Measurements from ENCODE around the gene SGCA. TPM values are rescaled to one million over a fixed set of nuclear protein-coding genes. Genes with fewer than 3 reads are reported as not detected.
A peak's percentile ranks its signal among the peaks of the same experiment; 100 is the strongest.

Gene SGCA
- total and polyA plus RNA-seq, 2 of the 13 experiments (the other 11 are each of a cell fraction or from before 2014, with no cell fraction given): not detected

DNA sequence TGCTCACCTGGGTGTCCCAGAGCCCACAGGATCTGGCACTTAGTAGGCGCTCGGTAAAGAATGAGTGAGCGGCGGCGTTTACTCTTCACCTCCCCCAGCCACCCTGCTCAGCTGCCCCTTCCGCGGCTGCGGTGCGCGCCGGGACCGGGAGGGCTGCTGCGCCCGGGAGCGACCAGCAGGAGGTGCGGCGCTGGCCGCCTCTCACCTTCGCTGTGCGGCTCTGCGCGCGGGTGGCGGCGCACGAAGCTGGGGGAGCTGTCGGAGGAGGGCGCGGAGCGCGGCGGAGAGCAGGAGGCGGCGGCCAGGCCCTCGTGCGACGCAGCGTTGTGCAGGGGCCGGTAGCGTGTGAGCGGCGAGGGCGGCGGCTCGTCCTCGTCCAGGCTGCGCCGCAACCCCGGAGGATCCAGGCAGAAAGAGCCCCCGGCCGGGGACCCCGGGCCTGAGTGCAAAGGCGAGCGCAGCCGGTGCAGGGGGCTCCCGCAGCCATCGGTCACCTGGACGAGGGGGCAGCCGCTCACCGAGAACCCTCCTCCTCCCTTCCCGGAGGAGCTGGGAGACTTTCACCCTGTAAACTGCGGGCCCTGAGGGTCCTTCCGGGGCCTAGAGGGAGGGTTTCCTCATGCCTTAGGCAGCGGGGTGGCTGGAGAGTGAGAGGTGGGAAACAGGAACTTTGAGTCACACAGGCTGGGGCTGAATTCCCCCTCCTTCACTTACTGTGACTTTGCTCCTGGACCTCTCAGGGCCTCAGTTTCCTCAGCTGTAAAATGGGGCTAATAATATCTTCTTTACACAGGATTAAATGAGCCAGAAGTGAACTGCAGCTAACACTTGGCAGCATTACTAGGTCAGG, 48.4 kb upstream of the SGCA start (continued):
- TF ChIP-seq, protein P1, sequence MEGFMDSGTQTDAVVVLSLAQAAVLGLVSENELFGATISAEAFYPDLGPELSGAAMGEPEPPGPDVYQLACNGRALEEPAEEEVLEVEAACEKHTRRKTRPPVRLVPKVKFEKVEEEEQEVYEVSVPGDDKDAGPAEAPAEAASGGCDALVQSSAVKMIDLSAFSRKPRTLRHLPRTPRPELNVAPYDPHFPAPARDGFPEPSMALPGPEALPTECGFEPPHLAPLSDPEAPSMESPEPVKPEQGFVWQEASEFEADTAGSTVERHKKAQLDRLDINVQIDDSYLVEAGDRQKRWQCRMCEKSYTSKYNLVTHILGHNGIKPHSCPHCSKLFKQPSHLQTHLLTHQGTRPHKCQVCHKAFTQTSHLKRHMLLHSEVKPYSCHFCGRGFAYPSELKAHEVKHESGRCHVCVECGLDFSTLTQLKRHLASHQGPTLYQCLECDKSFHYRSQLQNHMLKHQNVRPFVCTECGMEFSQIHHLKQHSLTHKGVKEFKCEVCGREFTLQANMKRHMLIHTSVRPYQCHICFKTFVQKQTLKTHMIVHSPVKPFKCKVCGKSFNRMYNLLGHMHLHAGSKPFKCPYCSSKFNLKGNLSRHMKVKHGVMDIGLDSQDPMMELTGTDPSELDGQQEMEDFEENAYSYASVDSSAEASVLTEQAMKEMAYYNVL (CRISPR knock-in tag; IDR thresholded peaks at IDR 0.05; ENCODE audit: borderline replicate concordance): 0 out of 2 replicates have a peak, but pooled peaks have one; percentile 35
- TF ChIP-seq ZNF766 (CRISPR knock-in tag; IDR thresholded peaks at IDR 0.05; ENCODE audit: borderline replicate concordance) (no peak), ZNF180 (CRISPR knock-in tag; IDR thresholded peaks at IDR 0.05; ENCODE audit: borderline replicate concordance, low read depth) (no peak), CENPT (CRISPR knock-in tag; IDR thresholded peaks at IDR 0.05; ENCODE audit: low read depth) (peak; percentile 72; the same call in 1 of the 2 replicates), BORCS8-MEF2B (CRISPR knock-in tag; IDR thresholded peaks at IDR 0.05) (0 out of 2 replicates have a peak, but pooled peaks have one; percentile 28), ZFP37 (CRISPR knock-in tag; IDR thresholded peaks at IDR 0.05; ENCODE audit: borderline replicate concordance) (no peak), SMARCE1 (IDR thresholded peaks at IDR 0.05; ENCODE audit: borderline replicate concordance) (no peak), THAP11 (CRISPR knock-in tag; IDR thresholded peaks at IDR 0.05) (peak; percentile 25; the same call in 1 of the 2 replicates), DR1 (CRISPR knock-in tag; IDR thresholded peaks at IDR 0.05) (0 out of 2 replicates have a peak, but pooled peaks have one; percentile 22), ZNF431 (CRISPR knock-in tag; IDR thresholded peaks at IDR 0.05; ENCODE audit: borderline replicate concordance, low read depth) (no peak), PHF5A (CRISPR knock-in tag; IDR thresholded peaks at IDR 0.05; ENCODE audit: low read depth, unreplicated experiment) (no peak), ZNF496 (CRISPR knock-in tag; IDR thresholded peaks at IDR 0.05; ENCODE audit: insufficient replicate concordance) (no peak), ZNF546 (CRISPR knock-in tag; conservative IDR thresholded peaks at IDR 0.05) (no peak), ZNF44 (CRISPR knock-in tag; IDR thresholded peaks at IDR 0.05) (no peak), PAX8 (CRISPR knock-in tag; IDR thresholded peaks at IDR 0.05; ENCODE audit: borderline replicate concordance) (no peak), POLR2AphosphoS5 (IDR thresholded peaks at IDR 0.05; ENCODE audit: low read depth, low read length) (no peak), KDM4B (CRISPR knock-in tag; IDR thresholded peaks at IDR 0.05) (no peak), AGO2 (optimal IDR thresholded peaks at IDR 0.05; ENCODE audit: low read depth, low read length) (no peak), ZFP82 (CRISPR knock-in tag; IDR thresholded peaks at IDR 0.05; ENCODE audit: borderline replicate concordance) (no peak), ZBTB7A (CRISPR knock-in tag; IDR thresholded peaks at IDR 0.05) (no peak), PLRG1 (conservative IDR thresholded peaks at IDR 0.05) (no peak), ZEB1 (IDR thresholded peaks at IDR 0.05; ENCODE audit: insufficient replicate concordance, low read depth) (no peak), TAF15 (IDR thresholded peaks at IDR 0.05; ENCODE audit: low read depth, low read length, poor library complexity, severe bottlenecking) (no peak)
- TF ChIP-seq, protein P2, sequence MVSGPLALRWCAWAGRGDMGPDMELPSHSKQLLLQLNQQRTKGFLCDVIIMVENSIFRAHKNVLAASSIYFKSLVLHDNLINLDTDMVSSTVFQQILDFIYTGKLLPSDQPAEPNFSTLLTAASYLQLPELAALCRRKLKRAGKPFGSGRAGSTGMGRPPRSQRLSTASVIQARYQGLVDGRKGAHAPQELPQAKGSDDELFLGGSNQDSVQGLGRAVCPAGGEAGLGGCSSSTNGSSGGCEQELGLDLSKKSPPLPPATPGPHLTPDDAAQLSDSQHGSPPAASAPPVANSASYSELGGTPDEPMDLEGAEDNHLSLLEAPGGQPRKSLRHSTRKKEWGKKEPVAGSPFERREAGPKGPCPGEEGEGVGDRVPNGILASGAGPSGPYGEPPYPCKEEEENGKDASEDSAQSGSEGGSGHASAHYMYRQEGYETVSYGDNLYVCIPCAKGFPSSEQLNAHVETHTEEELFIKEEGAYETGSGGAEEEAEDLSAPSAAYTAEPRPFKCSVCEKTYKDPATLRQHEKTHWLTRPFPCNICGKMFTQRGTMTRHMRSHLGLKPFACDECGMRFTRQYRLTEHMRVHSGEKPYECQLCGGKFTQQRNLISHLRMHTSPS (CRISPR knock-in tag; IDR thresholded peaks at IDR 0.05; ENCODE audit: low read depth): no peak
- TF ChIP-seq, protein P3, sequence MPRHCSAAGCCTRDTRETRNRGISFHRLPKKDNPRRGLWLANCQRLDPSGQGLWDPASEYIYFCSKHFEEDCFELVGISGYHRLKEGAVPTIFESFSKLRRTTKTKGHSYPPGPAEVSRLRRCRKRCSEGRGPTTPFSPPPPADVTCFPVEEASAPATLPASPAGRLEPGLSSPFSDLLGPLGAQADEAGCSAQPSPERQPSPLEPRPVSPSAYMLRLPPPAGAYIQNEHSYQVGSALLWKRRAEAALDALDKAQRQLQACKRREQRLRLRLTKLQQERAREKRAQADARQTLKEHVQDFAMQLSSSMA (CRISPR knock-in tag; IDR thresholded peaks at IDR 0.05): no peak; the same call in 1 of the 2 replicates
